Activated CD8-positive, alpha-beta memory T cell treated with anti-CD3 and anti-CD28 coated beads, Interleukin-2, amount 10 ng/mL, durations not matched to agents 7 days and 5 days (primary cell): ENCODE data around the gene TTLL3. TPM values are rescaled to one million over a fixed set of nuclear protein-coding genes. Genes with fewer than 3 reads are reported as not detected.
"Not testable (repeated sequence)": the region's sequence is repeated elsewhere in the genome, so short reads cannot be mapped to it uniquely, and the experiment has no call there.

Experiments used
- ATAC-seq: fragments of 150-1000 bp; cut with Tn5 transposase; one replicate; pipeline ENCODE4 v1.10.0; 2021; ENCODE audit warnings: moderate library complexity
- CTCF ChIA-PET: fragments of 350-600 bp; sonication (Branson Sonifier 250); formaldehyde crosslinking; loops from one replicate; lab custom pipeline; 2021; ENCODE audit warnings: antibody characterized with exemption; lab: Charles Lee
- DNase-seq: peaks from one replicate; pipeline ENCODE4 v3.0.0-alpha.2; 2020
- H3K27ac Mint-ChIP-seq: one replicate; pipeline ENCODE4 v1.8.0; 2021; ENCODE audit warnings: mild to moderate bottlenecking, mixed read lengths
- H3K27me3 Mint-ChIP-seq: one replicate; pipeline ENCODE4 v1.8.0; 2021; ENCODE audit warnings: mixed read lengths
- H3K36me3 Mint-ChIP-seq: one replicate; pipeline ENCODE4 v1.8.0; 2021; ENCODE audit warnings: mild to moderate bottlenecking, mixed read lengths
- H3K4me1 Mint-ChIP-seq: one replicate; pipeline ENCODE4 v1.8.0; 2021; ENCODE audit warnings: mixed read lengths
- H3K4me3 Mint-ChIP-seq: one replicate; pipeline ENCODE4 v1.8.0; 2021; ENCODE audit warnings: mild to moderate bottlenecking, moderate library complexity, mixed read lengths
- H3K9me3 Mint-ChIP-seq: one replicate; pipeline ENCODE4 v1.8.0; 2022; ENCODE audit warnings: low read depth, mixed read lengths
- total RNA-seq, 2 experiments: library from RNA; stranded (reverse); gene quantifications; one replicate each; pipeline ENCODE4 v1.2.3, GENCODE V29; 2021

TTLL3 gene
- total RNA-seq, 2 experiments from 2014 or later: 40.4 to 77.5 TPM

DNA sequence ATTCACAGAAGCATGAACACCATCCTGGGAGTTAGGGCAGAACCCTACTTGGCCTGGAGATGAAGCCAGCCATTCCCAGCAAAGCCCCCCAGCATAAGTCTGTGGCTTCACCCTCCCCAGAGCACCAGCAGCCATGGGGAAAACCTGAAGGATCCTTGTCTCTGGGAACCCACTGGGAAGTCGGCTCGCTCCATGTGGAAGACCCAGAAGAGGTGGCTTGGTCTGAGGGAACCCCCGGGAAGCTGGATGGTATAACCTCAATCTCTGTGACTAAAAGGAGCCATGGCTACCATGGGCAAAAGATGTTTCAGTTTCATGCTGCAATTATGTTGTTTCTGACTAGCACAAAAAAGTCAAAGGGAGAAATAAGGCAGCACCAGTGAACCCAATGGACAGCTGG is 45.5 kb downstream of the TTLL3 start:
- DNase-seq (no peak), ATAC-seq (no peak)
- no peaks in the 10 kb centered on the region for H3K9me3 Mint-ChIP-seq
- H3K27me3 Mint-ChIP-seq: peaks cover 18% of the 10 kb centered on the region
- peaks cover 9% of the 10 kb centered on the region for H3K4me1 Mint-ChIP-seq
- no peaks in the 10 kb centered on the region for H3K36me3 Mint-ChIP-seq
- CTCF ChIA-PET: interaction anchor here (0.7 to 1.6 kb wide), 3 partner anchors 12 to 450 kb away, joined by 3 to 4 read pairs (median 3); partner anchors contain the start of gene RPUSD3
- H3K4me3 Mint-ChIP-seq: no peak overlapping the region
- no peak overlapping the region for H3K27ac Mint-ChIP-seq

DNA sequence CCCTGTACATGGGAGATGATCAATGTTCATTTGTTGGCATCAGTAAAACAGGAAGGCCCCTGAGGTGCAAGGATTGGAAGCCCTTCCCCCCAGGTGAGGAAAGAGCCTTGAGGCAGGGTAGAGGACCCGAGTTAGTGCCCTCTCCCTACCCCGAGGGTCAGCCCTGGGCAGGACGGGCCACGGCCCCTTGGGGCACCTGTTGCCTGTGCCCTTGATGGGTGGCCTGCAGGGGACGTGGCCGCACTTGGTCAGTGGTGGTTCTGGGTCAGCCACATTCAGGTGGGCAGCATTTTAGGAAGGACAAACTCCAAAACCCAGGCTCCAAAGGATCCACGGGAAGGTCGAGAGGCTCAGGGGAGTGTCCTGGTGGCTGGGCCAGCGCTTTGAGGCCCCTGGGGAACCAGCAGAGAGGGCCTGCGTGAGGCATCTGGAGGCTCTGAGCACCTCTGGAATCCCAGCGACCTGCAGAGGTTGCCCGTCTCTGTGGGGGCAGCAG is 49.5 kb downstream of the TTLL3 start:
- ATAC-seq: no peak
- H3K27ac Mint-ChIP-seq: no peak overlapping the region
- no peak overlapping the region for H3K4me3 Mint-ChIP-seq
- DNase-seq: no peak
- no peaks in the 10 kb centered on the region for H3K9me3 Mint-ChIP-seq
- H3K4me1 Mint-ChIP-seq: peaks cover 1% of the 10 kb centered on the region
- H3K36me3 Mint-ChIP-seq: no peaks in the 10 kb centered on the region
- CTCF ChIA-PET: no interaction called here
- peaks cover 10% of the 10 kb centered on the region for H3K27me3 Mint-ChIP-seq

DNA sequence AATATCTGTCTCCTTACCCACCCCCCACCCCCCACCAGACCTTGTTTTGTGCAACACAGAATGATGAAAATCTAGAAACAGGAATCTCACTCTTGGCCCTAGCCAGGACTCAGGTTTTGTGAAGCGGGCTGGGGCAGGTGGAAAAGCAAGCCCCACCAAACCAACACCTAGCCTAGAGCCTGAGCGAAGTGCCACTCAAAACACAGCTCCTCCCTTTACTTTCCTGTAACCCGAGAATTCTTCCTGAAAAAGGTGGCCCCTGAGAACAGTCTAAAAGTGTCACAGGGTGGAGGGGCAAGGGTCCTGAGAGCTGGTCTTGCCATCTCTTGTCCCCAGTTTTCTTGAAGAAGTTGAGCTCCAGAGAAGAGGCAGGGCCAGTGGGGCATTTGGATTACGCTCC is 51.1 kb downstream of the TTLL3 start:
- Mint-ChIP-seq H3K4me1 (peaks cover 1% of the 10 kb centered on the region), H3K36me3 (no peaks in the 10 kb centered on the region), H3K4me3 (no peak overlapping the region), H3K9me3 (no peaks in the 10 kb centered on the region), H3K27me3 (peaks cover 10% of the 10 kb centered on the region), H3K27ac (no peak overlapping the region)
- ATAC-seq: no peak
- DNase-seq: no peak
- CTCF ChIA-PET: no interaction called here

DNA sequence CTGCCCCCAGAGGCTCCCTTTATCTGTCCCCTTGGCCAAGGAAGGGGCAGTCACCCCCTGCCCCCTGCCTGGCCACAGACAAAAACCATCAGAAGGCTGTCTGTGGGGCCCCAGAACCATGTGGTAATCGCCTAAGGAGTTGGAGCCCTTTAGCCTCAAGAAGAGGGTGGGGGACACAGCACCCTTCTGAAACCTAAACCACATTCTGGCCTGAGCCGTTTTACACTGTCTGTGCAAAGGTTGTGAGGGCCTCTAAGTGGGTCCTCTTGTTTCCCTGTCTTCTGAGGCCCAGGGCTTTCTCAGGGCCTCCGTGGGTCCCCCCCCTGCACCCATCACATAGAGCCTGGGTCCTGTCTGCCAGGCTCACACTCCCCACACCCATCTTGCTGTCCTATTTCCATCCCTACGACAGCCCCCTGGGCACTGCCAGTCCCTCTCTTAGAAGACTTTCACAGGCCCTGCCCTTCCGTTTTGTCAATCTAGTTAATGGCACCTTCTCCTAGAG is 51.6 kb downstream of the TTLL3 start:
- peaks cover 1% of the 10 kb centered on the region for H3K4me1 Mint-ChIP-seq
- H3K27me3 Mint-ChIP-seq: peaks cover 10% of the 10 kb centered on the region
- H3K9me3 Mint-ChIP-seq: no peaks in the 10 kb centered on the region
- ATAC-seq (no peak), DNase-seq (no peak)
- CTCF ChIA-PET: no interaction called here
- no peaks in the 10 kb centered on the region for H3K36me3 Mint-ChIP-seq
- H3K4me3 Mint-ChIP-seq: no peak overlapping the region
- no peak overlapping the region for H3K27ac Mint-ChIP-seq

DNA sequence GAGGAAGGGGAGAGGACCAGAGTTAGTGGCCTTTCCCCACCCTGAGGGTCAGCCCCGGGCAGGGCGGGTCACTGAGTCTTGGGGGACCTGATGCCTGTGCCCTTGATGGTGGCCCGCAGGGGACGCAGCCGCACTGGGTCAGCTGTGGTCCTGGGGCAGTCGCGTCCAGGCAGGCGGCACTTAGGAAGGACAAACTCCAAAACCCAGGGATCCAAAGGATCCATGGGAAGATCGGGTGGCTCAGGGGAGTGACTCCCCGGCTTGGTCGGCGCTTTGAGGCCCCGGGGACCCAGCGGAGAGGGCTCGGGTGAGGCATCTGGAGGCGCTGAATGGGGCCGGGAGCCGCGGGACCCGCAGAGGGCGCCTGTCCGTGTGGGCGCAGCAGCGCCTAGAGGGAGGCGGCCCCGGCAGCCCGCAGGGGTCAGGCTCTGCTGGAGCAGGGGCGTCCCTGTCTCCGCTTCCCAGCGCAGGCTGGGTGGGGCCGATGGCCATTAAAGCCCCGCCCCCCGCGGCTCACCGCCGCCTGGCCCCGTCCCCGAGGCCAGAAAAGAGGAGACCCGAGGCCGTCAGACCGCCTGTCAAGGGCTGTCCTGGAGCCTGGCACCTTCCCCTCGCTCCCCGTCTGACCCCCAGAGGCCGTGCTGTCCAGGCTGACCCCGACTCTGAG is 52.5 kb downstream of the TTLL3 start:
- Mint-ChIP-seq H3K9me3 (no peaks in the 10 kb centered on the region), H3K4me3 (no peak overlapping the region), H3K27me3 (peaks cover 10% of the 10 kb centered on the region), H3K4me1 (peaks cover 1% of the 10 kb centered on the region), H3K36me3 (no peaks in the 10 kb centered on the region), H3K27ac (no peak overlapping the region)
- DNase-seq (no peak), ATAC-seq (peak; percentile 85)
- CTCF ChIA-PET: no interaction called here

DNA sequence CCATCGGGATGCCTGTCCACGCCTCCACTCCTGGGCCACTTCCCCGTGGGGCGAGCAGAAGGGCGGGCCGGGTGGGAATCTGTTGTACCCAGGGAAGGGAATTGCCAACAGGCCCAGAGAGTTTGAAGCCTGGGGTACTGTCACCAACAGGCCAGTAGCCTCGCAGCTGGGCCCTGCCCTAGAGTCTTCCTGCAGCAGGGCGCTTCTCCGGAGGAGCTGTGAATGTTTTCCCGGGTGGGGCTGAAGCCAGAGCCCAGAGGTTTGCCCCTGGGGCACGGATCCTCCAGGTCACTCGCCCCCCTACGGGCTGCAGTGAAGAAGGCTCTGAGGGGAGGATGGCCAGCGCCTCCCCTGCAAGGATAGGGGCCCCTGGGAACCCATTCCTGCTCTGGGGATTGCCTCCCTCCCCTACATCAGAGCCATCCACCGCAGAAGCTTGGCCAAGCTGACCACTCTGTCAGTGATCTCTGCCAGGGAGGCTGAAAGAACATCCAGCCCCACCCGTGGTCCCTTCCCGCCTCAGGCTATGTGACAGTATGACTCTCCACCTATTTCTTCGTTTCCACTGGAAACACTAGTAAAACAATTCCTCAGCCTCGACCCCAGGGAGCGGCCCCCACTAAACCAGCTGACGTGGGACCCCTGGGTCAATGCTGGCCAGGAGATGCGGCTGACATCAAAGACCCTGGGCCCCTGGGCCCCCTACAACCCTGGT is 53.2 kb downstream of the TTLL3 start:
- no peaks in the 10 kb centered on the region for H3K36me3 Mint-ChIP-seq
- no peaks in the 10 kb centered on the region for H3K9me3 Mint-ChIP-seq
- no peak overlapping the region for H3K4me3 Mint-ChIP-seq
- H3K27me3 Mint-ChIP-seq: peaks cover 10% of the 10 kb centered on the region
- no peak overlapping the region for H3K27ac Mint-ChIP-seq
- DNase-seq: no peak
- no peak for ATAC-seq
- CTCF ChIA-PET: no interaction called here
- peaks cover 1% of the 10 kb centered on the region for H3K4me1 Mint-ChIP-seq

DNA sequence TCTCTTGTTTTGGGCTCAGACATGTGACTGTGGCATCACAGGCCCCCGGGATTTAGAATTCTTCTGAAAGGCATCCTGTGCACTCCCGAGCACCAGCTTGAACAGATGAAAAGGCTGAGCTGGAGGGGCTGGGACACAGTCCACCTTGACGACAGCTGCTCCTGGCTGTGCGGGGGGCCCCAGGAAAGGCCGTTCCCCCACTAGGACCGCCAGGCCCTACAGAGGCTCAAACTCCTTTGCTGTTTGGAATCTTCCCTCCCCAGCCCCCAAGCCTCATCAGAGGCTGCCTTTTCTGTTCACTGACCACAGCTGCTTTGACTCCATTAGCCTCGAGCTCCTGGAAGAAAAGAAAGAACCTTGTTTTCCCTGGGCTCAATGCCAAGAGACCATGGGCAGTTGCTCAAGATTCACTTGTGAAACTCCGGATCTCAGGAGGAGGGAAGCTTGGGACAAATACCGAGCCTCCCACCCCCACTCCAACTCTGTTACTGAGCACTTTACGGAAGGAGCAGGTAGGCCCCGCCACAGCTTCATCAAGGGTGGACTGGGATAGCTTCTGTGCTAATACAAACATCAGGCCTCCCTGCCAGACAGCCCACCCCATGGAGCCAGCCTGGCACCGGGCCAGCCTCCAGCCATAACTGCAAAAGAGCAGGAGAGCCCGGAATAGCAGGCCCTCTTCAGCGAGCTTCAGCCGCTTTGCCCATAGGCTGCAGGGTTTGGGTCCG is 54.3 kb downstream of the TTLL3 start:
- no peaks in the 10 kb centered on the region for H3K36me3 Mint-ChIP-seq
- CTCF ChIA-PET: no interaction called here
- no peaks in the 10 kb centered on the region for H3K9me3 Mint-ChIP-seq
- H3K27me3 Mint-ChIP-seq: peaks cover 10% of the 10 kb centered on the region
- H3K4me1 Mint-ChIP-seq: peaks cover 1% of the 10 kb centered on the region
- DNase-seq (no peak), ATAC-seq (no peak)
- H3K27ac Mint-ChIP-seq: no peak overlapping the region
- no peak overlapping the region for H3K4me3 Mint-ChIP-seq

DNA sequence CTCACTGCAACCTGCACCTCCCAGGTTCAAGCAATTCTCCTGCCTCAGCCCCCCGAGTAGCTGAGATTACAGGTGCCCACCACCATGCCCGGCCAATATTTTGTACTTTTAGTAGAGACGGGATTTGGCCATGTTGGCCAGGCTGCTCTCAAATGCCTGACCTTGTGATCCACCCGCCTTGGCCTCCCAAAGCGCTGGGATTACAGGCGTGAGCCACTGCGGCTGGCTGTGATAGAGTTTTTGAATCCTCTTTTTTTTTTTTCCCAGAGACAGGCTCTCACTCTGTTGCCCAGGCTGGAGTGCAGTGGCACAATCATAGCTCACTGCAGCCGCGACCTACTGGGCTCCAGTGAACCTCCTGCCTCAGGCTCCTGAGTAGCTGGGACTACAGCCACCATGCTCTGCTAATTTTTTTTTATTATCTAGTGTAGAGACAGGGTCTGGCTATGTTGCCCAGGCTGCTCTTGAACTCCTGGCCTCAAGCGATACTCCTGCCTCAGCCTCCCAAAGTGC is 55.1 kb downstream of the TTLL3 start:
- ATAC-seq, DNase-seq, H3K27ac Mint-ChIP-seq, H3K4me1 Mint-ChIP-seq, CTCF ChIA-PET, H3K9me3 Mint-ChIP-seq, H3K4me3 Mint-ChIP-seq, H3K36me3 Mint-ChIP-seq: not testable (repeated sequence)
- peaks cover 10% of the 10 kb centered on the region for H3K27me3 Mint-ChIP-seq

DNA sequence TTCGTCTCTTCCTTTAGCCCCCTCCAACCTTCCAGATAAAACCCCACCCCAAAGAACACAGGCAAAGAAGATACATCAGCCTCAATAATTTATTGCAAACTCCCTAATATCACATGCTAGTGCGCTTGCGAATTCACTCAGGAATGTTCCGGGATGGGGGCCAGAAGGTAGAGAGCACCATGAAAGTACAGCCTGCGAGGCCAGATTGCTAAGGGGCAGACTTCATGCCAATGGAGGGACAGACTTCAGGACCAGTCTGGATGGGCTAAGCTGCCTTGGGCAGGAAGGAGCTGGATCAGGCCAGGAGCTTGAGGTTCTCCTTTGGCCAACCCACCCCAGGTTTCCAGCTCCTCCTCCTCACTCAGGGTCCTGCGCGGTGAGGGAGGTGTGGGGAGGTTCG is 56.6 kb downstream of the TTLL3 start:
- no peaks in the 10 kb centered on the region for H3K9me3 Mint-ChIP-seq
- H3K4me3 Mint-ChIP-seq: no peak overlapping the region
- H3K4me1 Mint-ChIP-seq: peaks cover 1% of the 10 kb centered on the region
- H3K27me3 Mint-ChIP-seq: peaks cover 10% of the 10 kb centered on the region
- no peak overlapping the region for H3K27ac Mint-ChIP-seq
- ATAC-seq (no peak), DNase-seq (no peak)
- no peaks in the 10 kb centered on the region for H3K36me3 Mint-ChIP-seq
- CTCF ChIA-PET: no interaction called here

DNA sequence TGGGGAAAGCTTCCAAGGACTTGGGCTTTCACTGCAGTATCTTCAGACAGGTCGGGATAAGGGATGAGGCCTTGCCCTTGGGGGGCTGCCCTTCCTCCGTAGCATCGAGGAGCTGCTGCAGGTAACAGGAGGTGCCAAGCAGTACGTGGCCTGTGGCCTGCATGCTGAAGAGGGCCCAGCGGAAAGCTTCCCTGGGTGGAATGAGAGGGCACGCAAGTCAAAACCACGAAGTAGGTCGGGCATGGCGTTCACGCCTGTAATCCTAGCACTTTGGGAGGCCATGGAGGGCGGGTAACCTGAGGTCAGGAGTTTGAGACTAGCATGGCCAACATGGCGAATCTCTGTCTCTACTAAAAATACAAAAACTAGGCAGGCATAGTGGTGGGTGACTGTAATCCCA is 57.0 kb downstream of the TTLL3 start:
- peaks cover 6% of the 10 kb centered on the region for H3K27me3 Mint-ChIP-seq
- CTCF ChIA-PET: no interaction called here
- no peak overlapping the region for H3K27ac Mint-ChIP-seq
- no peak for ATAC-seq
- no peak for DNase-seq
- peaks cover 1% of the 10 kb centered on the region for H3K4me1 Mint-ChIP-seq
- no peak overlapping the region for H3K4me3 Mint-ChIP-seq
- H3K36me3 Mint-ChIP-seq: no peaks in the 10 kb centered on the region
- no peaks in the 10 kb centered on the region for H3K9me3 Mint-ChIP-seq

DNA sequence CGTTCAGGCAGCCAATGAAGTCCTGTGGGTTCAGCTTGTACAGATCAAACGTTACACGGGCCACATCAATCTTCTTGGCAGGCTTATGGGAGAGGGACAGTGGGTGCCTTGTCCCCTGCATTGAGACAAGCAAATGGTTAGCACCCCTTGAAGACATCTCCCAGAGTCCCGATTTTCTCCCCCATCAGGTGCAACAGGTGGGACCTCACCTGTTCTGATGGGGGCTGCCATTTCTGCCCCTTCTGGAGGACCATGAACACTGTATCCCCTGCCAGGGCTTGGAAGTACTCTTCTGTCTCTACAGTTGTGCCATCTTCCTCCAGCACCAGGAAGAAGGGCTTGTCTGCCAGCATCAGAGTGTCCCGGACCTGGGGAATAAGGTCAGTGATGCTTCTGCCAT is 59.9 kb downstream of the TTLL3 start:
- no peaks in the 10 kb centered on the region for H3K4me1 Mint-ChIP-seq
- no peak overlapping the region for H3K4me3 Mint-ChIP-seq
- H3K9me3 Mint-ChIP-seq: no peaks in the 10 kb centered on the region
- H3K27me3 Mint-ChIP-seq: no peaks in the 10 kb centered on the region
- CTCF ChIA-PET: no interaction called here
- H3K36me3 Mint-ChIP-seq: no peaks in the 10 kb centered on the region
- DNase-seq (no peak), ATAC-seq (no peak)
- no peak overlapping the region for H3K27ac Mint-ChIP-seq

DNA sequence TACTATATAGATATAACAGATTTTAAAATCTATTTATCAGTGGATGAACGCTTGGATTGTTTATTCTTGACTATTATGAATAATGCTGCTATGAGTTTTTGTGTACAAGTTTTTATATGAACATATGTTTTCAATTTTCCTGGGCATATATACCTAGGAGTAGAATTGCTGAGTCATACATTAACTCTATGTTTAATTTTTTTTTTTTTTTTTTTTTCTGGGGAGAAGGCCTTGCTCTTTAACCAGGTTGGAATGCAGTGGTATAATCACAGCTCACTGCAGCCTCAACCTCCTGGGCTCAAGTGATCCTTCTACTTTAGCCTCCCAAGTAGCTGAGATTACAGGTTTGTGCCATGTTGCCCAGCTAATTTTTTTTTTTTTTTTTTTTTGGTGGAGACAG is 60.9 kb downstream of the TTLL3 start:
- no peaks in the 10 kb centered on the region for H3K9me3 Mint-ChIP-seq
- no peaks in the 10 kb centered on the region for H3K4me1 Mint-ChIP-seq
- DNase-seq (no peak), ATAC-seq (no peak)
- no peak overlapping the region for H3K27ac Mint-ChIP-seq
- no peak overlapping the region for H3K4me3 Mint-ChIP-seq
- H3K27me3 Mint-ChIP-seq: peaks cover 3% of the 10 kb centered on the region
- CTCF ChIA-PET: no interaction called here
- H3K36me3 Mint-ChIP-seq: no peaks in the 10 kb centered on the region

DNA sequence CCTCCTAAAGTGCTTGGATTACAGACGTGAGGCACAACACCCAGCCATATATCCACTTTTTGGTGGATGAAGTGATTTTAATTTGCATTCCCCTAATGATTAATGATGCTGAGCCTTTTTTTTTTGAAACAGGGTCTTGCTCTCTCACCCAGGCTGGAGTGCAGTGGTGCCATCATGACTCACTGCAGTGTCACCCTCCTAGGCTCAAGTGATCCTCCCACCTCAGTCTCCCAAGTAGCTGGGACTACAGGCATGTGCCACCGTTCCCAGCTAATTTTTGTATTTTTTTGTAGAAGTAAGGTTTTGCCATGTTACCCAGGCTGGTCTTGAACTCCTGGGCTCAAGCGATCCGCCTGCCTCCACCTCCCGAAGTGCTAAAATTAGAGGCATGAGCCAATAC is 62.0 kb downstream of the TTLL3 start:
- H3K27ac Mint-ChIP-seq, CTCF ChIA-PET, DNase-seq, H3K4me3 Mint-ChIP-seq, H3K4me1 Mint-ChIP-seq, H3K36me3 Mint-ChIP-seq, ATAC-seq, H3K9me3 Mint-ChIP-seq, H3K27me3 Mint-ChIP-seq: not testable (repeated sequence)
